HepG2 (cell line): ENCODE data around the gene LIPC. TPM values are rescaled to one million over a fixed set of nuclear protein-coding genes. Genes with fewer than 3 reads are reported as not detected.

ENCODE experiments used
- ATAC-seq: fragments of 200-7000 bp; cut with Tn5 transposase; 3 replicates; pipeline ENCODE4 v1.9.1; 2020; ENCODE audit warnings: mild to moderate bottlenecking, moderate library complexity
- BruUV-seq: library from RNA; stranded (reverse); fragments of 400-500 nt; replicated peaks from 2 replicates; lab custom pipeline; 2021; lab: Mats Ljungman, UMichigan
- CTCF ChIA-PET: fragments of 300-600 bp; formaldehyde crosslinking; extraction: SDS; loops from one replicate; lab custom pipeline; 2021; ENCODE audit warnings: low total read pairs, inconsistent platforms, low intra/inter-chr PET ratio; lab: Yijun Ruan, JAX
- POLR2A ChIA-PET: fragments of 350-600 bp; sonication (Branson Sonifier 250); formaldehyde crosslinking; loops from one replicate; lab custom pipeline; 2020; ENCODE audit warnings: antibody characterized with exemption, inconsistent platforms; lab: Yijun Ruan, JAX
- DNase-seq: peaks from one replicate; pipeline ENCODE4 v3.0.0-alpha.2; 2015; ENCODE audit warnings: low spot score
- FAIRE-seq: peaks from 3 replicates; lab custom pipeline; 2011; peaks lifted over from hg19 to GRCh38; lab: Jason Lieb, UNC
- H2AFZ ChIP-seq: one replicate; pipeline ENCODE4 v1.6.1; 2011; ENCODE audit warnings: low read length, inconsistent platforms
- H3K27ac ChIP-seq: fragments of 300-600 bp; 3 replicates; pipeline ENCODE4 v1.8.0; 2011; ENCODE audit warnings: mixed run types, mild to moderate bottlenecking, mixed read lengths, low read length, inconsistent platforms; ENCODE audit not compliant: insufficient read depth; ENCODE audit errors: extremely low read length
- H3K27me3 ChIP-seq, 2 experiments: fragments of 200-600 bp in 1 of 2; 2 replicates in 1 of 2; 3 replicates in 1 of 2; pipeline versions ENCODE4 v1.6.0 to v1.8.0; 2011; ENCODE audit warnings: low read length in 2 of 2, mild to moderate bottlenecking in 2 of 2, moderate library complexity in 2 of 2, inconsistent platforms in 1 of 2; ENCODE audit not compliant: insufficient read depth in 2 of 2, control insufficient read depth in 1 of 2
- H3K36me3 ChIP-seq, 2 experiments: fragments of 200-600 bp in 1 of 2; replicated peaks in 1 of 2; 2 replicates in 1 of 2; 3 replicates in 1 of 2; pipeline versions ENCODE4 v1.5.1 to v1.8.0; 2011; ENCODE audit warnings: low read length in 2 of 2, inconsistent platforms in 1 of 2; ENCODE audit not compliant: insufficient read depth in 2 of 2, control insufficient read depth in 1 of 2
- H3K4me1 ChIP-seq: 2 replicates; pipeline ENCODE4 v1.5.1; 2012; ENCODE audit warnings: low read length, inconsistent platforms; ENCODE audit not compliant: insufficient read depth
- H3K4me2 ChIP-seq: 2 replicates; pipeline ENCODE4 v1.6.0; 2011; ENCODE audit warnings: low read depth, low read length, inconsistent platforms
- H3K4me3 ChIP-seq, 3 experiments: fragments of 200-600 bp in 1 of 3; sonication (generic), shearing (Covaris generic) in 1 of 3; replicated peaks in 1 of 3; 2 replicates each; pipeline ENCODE4 v1.5.1; 2011 to 2016; ENCODE audit warnings: low read length in 3 of 3, inconsistent platforms in 2 of 3, low read depth in 2 of 3, mild to moderate bottlenecking in 2 of 3, control low read depth in 1 of 3, mixed read lengths in 1 of 3; ENCODE audit not compliant: insufficient read depth in 1 of 3
- H3K79me2 ChIP-seq: one replicate; pipeline ENCODE4 v1.6.1; 2011; ENCODE audit warnings: low read length, inconsistent platforms; ENCODE audit not compliant: insufficient read depth
- H3K9ac ChIP-seq: 2 replicates; pipeline ENCODE4 v1.6.0; 2011; ENCODE audit warnings: mild to moderate bottlenecking, low read depth, low read length, inconsistent platforms; ENCODE audit not compliant: insufficient read depth
- H3K9me3 ChIP-seq: 2 replicates; pipeline ENCODE4 v1.5.1; 2012; ENCODE audit warnings: mild to moderate bottlenecking, low read length
- H4K20me1 ChIP-seq: 2 replicates; pipeline ENCODE4 v1.6.0; 2011; ENCODE audit warnings: inconsistent platforms, mild to moderate bottlenecking, low read length, moderate library complexity; ENCODE audit not compliant: insufficient read depth
- AHDC1 ChIP-seq: sonication (generic); formaldehyde crosslinking; IDR thresholded peaks from 2 replicates; pipeline ENCODE4 v1.5.1; 2020; ENCODE audit warnings: mild to moderate bottlenecking, missing genetic modification reagents, borderline replicate concordance
- ATF4 ChIP-seq, 2 experiments: fragments of 450-650 bp in 1 of 2; sonication (generic) in 1 of 2; formaldehyde crosslinking; IDR thresholded peaks; 2 replicates each; pipeline versions ENCODE4 v1.5.0 to v1.8.0; 2020 to 2022; ENCODE audit warnings: mild to moderate bottlenecking in 1 of 2, missing genetic modification reagents in 1 of 2
- ATF7-NPFF ChIP-seq: sonication (generic); formaldehyde crosslinking; IDR thresholded peaks from 2 replicates; pipeline ENCODE4 v1.8.1; 2023; ENCODE audit warnings: mild to moderate bottlenecking, low read depth, missing genetic modification reagents, moderate library complexity
- DPF2 ChIP-seq: sonication (generic); formaldehyde crosslinking; IDR thresholded peaks from 2 replicates; pipeline ENCODE4 v1.4.0; 2020; ENCODE audit warnings: mild to moderate bottlenecking, low read depth, missing genetic modification reagents, borderline replicate concordance
- HOXA9 ChIP-seq: sonication (generic); formaldehyde crosslinking; IDR thresholded peaks from 2 replicates; pipeline ENCODE4 v1.8.1; 2022; ENCODE audit warnings: missing genetic modification reagents, mild to moderate bottlenecking, moderate library complexity, borderline replicate concordance
- KLF9 ChIP-seq: IDR thresholded peaks from 2 replicates; pipeline ENCODE4 v1.6.1; 2016; ENCODE audit warnings: low read depth
- LCORL ChIP-seq, 2 experiments: fragments of 450-650 bp in 1 of 2; sonication (generic) in 1 of 2; formaldehyde crosslinking in 1 of 2; IDR thresholded peaks; 2 replicates each; pipeline versions ENCODE4 v1.5.0 to v1.6.1; 2017 to 2020; ENCODE audit warnings: antibody characterized with exemption in 1 of 2, missing genetic modification reagents in 1 of 2
- MTERF4 ChIP-seq: sonication (generic); formaldehyde crosslinking; IDR thresholded peaks from 2 replicates; pipeline ENCODE4 v1.8.0; 2023; ENCODE audit warnings: mild to moderate bottlenecking, missing genetic modification reagents
- PCBP1 ChIP-seq: fragments of 200-400 bp; formaldehyde crosslinking; IDR thresholded peaks from 2 replicates; pipeline ENCODE4 v1.6.1; 2017; ENCODE audit warnings: mild to moderate bottlenecking, low read depth, low read length, borderline replicate concordance
- POLR2AphosphoS2 ChIP-seq: IDR thresholded peaks from 2 replicates; pipeline ENCODE4 v1.6.1; 2011; ENCODE audit warnings: low read depth, low read length, improper control_type of control experiment
- RNF2 ChIP-seq: fragments of 450-650 bp; conservative IDR thresholded peaks from 2 replicates; pipeline ENCODE4 v1.6.1; 2016; ENCODE audit warnings: low read depth
- SNRNP70 ChIP-seq: fragments of 200-400 bp; formaldehyde crosslinking; IDR thresholded peaks from 2 replicates; pipeline ENCODE4 v1.6.1; 2017; ENCODE audit warnings: mild to moderate bottlenecking, low read depth, low read length, moderate library complexity
- SYNCRIP ChIP-seq: fragments of 200-400 bp; formaldehyde crosslinking; IDR thresholded peaks from 2 replicates; pipeline ENCODE4 v1.6.1; 2018; ENCODE audit warnings: mild to moderate bottlenecking, low read depth, low read length; ENCODE audit not compliant: insufficient read depth
- ZNF589 ChIP-seq: sonication (generic); formaldehyde crosslinking; conservative IDR thresholded peaks from 2 replicates; pipeline ENCODE4 v1.8.0; 2022; ENCODE audit warnings: mild to moderate bottlenecking, moderate library complexity, missing genetic modification reagents
- ZNF737 ChIP-seq: sonication (generic); formaldehyde crosslinking; IDR thresholded peaks from 2 replicates; pipeline ENCODE4 v1.5.0; 2020; ENCODE audit warnings: missing genetic modification reagents, mild to moderate bottlenecking, borderline replicate concordance
- WGBS: methylation state at CpG from one replicate; pipeline ENCODE4 v1.1.6; 2017; ENCODE audit warnings: low lambda C conversion rate; 5-methylcytosine and 5-hydroxymethylcytosine counted together
- in situ Hi-C: cut with HindIII; loops from 2 replicates; pipeline ENCODE4 v1.10.0; 2017; ENCODE audit warnings: low pct_unique_long_range_greater_than_20kb; ENCODE audit not compliant: extremely low pct_ligation_motif_present
- intact Hi-C: fragments of 100-400 bp; cut with micrococcal nuclease; formaldehyde crosslinking; loops from one replicate; pipeline ENCODE4 v1.10.0; 2022; ENCODE audit not compliant: unreplicated experiment
- polyA plus RNA-seq, 8 experiments: library from polyadenylated mRNA; depleted of rRNA in 3 of 8; stranded (reverse) in 7 of 8; unstranded in 1 of 8; fragments of >200 nt; fragmentation: Illumina TruSeq in 4 of 8; extraction: Trizol in 4 of 8; gene quantifications; 2 replicates each; pipeline versions ENCODE4 v1.2.1 to v1.2.3, GENCODE V29; 2011 to 2016; ENCODE audit warnings: low read depth in 4 of 8, missing spikeins in 1 of 8, mixed read lengths in 1 of 8; ENCODE audit not compliant: insufficient read depth in 1 of 8
- total RNA-seq, 5 experiments: library from RNA; depleted of rRNA; stranded (reverse); fragments of >200 nt; fragmentation: Illumina TruSeq; extraction: Trizol; gene quantifications; 2 replicates each; pipeline ENCODE4 v1.2.3, GENCODE V29; 2016; ENCODE audit warnings: low read depth in 1 of 5

LIPC gene
- total and polyA plus RNA-seq, 2 of the 13 experiments (the other 11 are each of a cell fraction or from before 2014, with no cell fraction given): 26.0 to 38.0 TPM

- FAIRE-seq (no peak), ATAC-seq (no peak), DNase-seq (peak; percentile 54)
- Histone ChIP-seq H3K9ac (no peak overlapping the region), H3K4me2 (peak overlapping the region; percentile 26; the same call in 1 of the 2 replicates), H4K20me1 (no peaks in the 10 kb centered on the region), H3K27ac (peak overlapping the region; percentile 46), H3K79me2 (no peaks in the 10 kb centered on the region), H3K4me1 (peaks cover 94% of the 10 kb centered on the region), H3K9me3 (no peaks in the 10 kb centered on the region), H3K36me3 (no peaks in the 10 kb centered on the region), H2AFZ (no peak overlapping the region), H3K4me3 (no peak overlapping the region), H3K27me3 (no peaks in the 10 kb centered on the region)
- 55% methylated on average over 6 of the region's 6 CpGs for WGBS
- in situ Hi-C loops: no loop called here
- BruUV-seq: no TSS peak
- POLR2A ChIA-PET: interaction anchor here (1.3 to 3.1 kb wide), 2 partner anchors 12 to 307 kb away, joined by 3 to 13 read pairs; partner anchors contain the start of gene MINDY2
- CTCF ChIA-PET: no interaction called here
- intact Hi-C loops: no loop called here
- no peak for TF ChIP-seq MTERF4 (CRISPR knock-in tag)
- TF ChIP-seq PCBP1: no peak
- no peak for TF ChIP-seq SNRNP70
- no peak for TF ChIP-seq ZNF737
- no peak for TF ChIP-seq ATF7-NPFF
- no peak for TF ChIP-seq RNF2
- no peak for TF ChIP-seq HOXA9 (CRISPR knock-in tag)
- TF ChIP-seq ZNF589 (CRISPR knock-in tag): no peak
- no peak for TF ChIP-seq LCORL (IDR thresholded peaks at IDR 0.05)
- TF ChIP-seq LCORL (CRISPR knock-in tag; IDR thresholded peaks at IDR 0.05): 0 out of 2 replicates have a peak, but pooled peaks have one; percentile 13
- no peak for TF ChIP-seq SYNCRIP
- peak; percentile 53; the same call in 1 of the 2 replicates for TF ChIP-seq AHDC1 (CRISPR knock-in tag)
- 0 out of 2 replicates have a peak, but pooled peaks have one; percentile 16 for TF ChIP-seq DPF2 (CRISPR knock-in tag)
- no peak for TF ChIP-seq POLR2AphosphoS2
- TF ChIP-seq ATF4 (CRISPR knock-in tag; IDR thresholded peaks at IDR 0.05): no peak
- TF ChIP-seq KLF9 (CRISPR knock-in tag): no peak
Observed at GRCh38 chr15:58463815-58464650, 32.2 kb downstream of the LIPC start.
